A549 (cell line): ENCODE results near the gene PIK3R2.

Source experiments
- BHLHE40 ChIP-seq: IDR thresholded peaks from 2 replicates; pipeline ENCODE4 v1.6.1; 2012; ENCODE audit warnings: low read depth, low read length, inconsistent platforms
- POLR2A ChIP-seq: IDR thresholded peaks from 2 replicates; pipeline ENCODE4 v1.6.1; 2012; ENCODE audit warnings: mild to moderate bottlenecking, low read length
- RAD21 ChIP-seq, 2 experiments: fragments of >200 bp in 1 of 2; sonication (Bioruptor Twin) in 1 of 2; formaldehyde crosslinking in 1 of 2; IDR thresholded peaks in 1 of 2; conservative IDR thresholded peaks in 1 of 2; 2 replicates in 1 of 2; 3 replicates in 1 of 2; pipeline ENCODE4 v1.6.1; 2012 to 2018; ENCODE audit warnings: inconsistent platforms in 1 of 2
- RCOR1 ChIP-seq: fragments of 150-350 bp; IDR thresholded peaks from 2 replicates; pipeline ENCODE4 v1.6.1; 2014; ENCODE audit warnings: antibody characterized with exemption, low read length, low read depth
- TF ChIP-seq, protein P1 (sequence below): fragments of >200 bp; sonication (Bioruptor Twin); formaldehyde crosslinking; IDR thresholded peaks from 3 replicates; pipeline ENCODE4 v1.5.1; 2016

DNA sequence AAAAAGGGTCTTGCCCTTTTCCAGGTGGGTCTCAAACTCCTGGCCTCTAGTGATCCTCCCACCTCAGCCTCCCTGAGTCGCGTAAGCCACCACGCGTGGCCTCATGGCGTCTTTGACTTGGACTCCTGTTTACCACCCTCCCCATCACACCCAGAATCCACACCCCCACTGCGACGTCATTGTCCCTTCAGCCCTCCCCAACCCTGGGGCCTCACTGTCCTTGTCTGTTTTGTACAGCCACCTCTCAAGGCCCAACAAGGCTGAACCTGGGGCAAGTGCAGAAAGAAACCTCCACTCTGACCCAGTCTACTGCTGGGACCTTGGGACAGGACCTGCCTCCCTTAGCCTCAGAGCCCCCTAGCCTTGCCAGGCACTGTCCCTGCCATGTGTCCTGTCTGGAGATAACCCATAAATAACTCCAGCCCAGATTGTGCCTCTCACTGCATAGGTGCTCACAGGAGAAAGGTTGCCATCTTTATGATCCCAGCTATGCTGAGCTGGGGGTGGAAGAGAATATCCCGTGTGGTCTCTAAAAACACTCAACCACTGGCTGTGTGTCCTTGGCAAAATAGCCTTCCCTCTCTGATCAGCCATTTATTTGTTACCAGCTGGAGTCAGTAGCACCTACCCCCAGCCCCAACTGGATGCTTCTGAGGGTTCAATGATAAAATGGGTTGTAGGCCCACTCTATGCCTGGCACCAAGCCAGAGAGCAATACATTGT, 18.8 kb downstream of the PIK3R2 start:
- no peak for TF ChIP-seq POLR2A
- TF ChIP-seq, protein P1, sequence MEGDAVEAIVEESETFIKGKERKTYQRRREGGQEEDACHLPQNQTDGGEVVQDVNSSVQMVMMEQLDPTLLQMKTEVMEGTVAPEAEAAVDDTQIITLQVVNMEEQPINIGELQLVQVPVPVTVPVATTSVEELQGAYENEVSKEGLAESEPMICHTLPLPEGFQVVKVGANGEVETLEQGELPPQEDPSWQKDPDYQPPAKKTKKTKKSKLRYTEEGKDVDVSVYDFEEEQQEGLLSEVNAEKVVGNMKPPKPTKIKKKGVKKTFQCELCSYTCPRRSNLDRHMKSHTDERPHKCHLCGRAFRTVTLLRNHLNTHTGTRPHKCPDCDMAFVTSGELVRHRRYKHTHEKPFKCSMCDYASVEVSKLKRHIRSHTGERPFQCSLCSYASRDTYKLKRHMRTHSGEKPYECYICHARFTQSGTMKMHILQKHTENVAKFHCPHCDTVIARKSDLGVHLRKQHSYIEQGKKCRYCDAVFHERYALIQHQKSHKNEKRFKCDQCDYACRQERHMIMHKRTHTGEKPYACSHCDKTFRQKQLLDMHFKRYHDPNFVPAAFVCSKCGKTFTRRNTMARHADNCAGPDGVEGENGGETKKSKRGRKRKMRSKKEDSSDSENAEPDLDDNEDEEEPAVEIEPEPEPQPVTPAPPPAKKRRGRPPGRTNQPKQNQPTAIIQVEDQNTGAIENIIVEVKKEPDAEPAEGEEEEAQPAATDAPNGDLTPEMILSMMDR, result no peak
- no peak for TF ChIP-seq RAD21 (conservative IDR thresholded peaks at IDR 0.05 in 1 of 2, IDR thresholded peaks at IDR 0.05 in 1 of 2)
- no peak for TF ChIP-seq RCOR1
- no peak for TF ChIP-seq BHLHE40
